Measurements from ENCODE around the gene GALNTL6.

The GALNTL6 gene

DNA sequence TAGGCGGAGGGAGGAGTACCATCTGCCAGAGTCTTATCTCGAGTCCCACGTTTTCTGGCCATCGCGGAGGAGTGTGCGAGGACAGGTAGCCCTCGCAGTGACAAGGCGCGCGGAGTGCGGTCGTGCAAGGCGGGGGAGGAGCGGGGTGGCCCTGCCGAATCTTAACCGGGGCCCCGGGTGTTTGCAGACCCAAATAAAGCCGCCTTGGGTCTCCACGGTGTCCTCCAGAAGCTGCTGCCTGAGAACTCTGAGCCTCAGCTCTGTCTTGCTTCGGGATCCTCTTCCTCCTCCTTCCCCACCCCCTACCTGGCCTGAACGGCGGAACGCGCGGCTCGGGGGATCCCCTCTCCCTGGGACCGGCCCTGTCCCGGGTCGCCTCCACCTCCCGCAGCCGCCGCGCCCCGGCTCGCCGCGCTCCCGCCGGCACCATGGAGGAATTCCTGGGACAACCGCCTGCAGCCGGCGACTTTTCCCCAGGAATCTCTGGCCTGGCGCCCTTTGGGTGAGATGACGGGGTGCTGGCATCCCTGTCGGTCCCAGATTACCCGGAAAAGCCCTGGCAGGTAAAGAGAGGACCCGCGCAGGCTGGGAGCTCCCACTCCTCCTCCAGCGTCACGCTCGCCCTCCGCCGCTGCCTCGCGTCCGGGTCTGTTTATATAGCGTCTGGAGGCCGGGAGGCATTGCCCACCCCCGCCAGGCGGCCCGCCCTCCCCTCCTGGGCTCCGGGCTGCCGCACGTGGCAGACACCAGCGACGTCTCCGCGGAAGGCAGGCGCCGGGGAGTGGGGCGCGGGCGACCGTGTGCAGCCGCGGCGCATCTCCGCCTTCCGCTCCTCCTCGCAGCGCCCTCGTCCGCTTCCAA, at the start of gene GALNTL6:
Gene GALNTL6, plus strand, starts transcription at position 740 of the 861 bp plus-strand sequence.
- DNase-seq (ENCODE audit: low read depth in 3 of 3, low spot score in 1 of 3), result no peak

DNA sequence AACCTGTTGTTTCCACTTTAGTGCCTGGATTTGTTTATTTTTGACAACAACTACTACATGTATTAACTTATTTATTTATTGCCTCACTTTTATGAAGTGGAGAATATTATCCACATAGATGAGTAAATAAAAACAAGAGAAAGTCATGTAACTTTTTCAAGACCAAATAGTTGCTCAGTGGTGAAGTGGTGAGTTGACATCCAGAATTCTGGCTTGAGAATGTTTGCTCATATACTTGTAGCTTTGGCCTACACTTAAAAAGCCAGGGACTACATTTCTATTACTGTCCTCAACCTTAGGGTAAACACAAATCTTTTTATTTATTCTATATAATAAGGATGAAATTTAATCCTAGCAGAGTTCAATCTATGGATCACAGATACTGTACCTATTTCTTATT, 47.7 kb upstream of the GALNTL6 start:
- DNase-seq (ENCODE audit: low read depth in 3 of 3, low spot score in 1 of 3), result no peak

- DNase-seq (ENCODE audit: low read depth in 3 of 3, low spot score in 1 of 3), result no peak
Measured at GRCh38 chr4:171774642-171775190, 38.5 kb upstream of the GALNTL6 start.

DNA sequence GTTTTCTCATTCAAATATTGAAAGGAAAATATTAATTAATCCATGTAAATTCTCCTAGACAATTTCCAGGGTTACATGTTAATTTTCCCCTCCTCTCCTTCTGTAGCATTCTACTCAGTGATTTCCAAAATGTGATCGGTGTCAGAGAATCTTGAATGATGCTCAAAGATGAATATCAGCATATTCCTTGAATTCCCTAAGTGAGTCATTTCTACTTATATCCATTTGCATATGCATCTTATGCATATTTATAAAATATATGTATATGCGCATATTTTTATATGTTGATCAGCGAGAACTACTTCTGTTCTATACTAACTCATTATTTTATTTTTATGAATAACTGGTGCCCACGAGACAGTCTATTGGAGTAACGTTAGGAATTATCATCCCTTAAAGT, 33.9 kb upstream of the GALNTL6 start:
- DNase-seq (ENCODE audit: low read depth in 3 of 3, low spot score in 1 of 3), result no peak

DNA sequence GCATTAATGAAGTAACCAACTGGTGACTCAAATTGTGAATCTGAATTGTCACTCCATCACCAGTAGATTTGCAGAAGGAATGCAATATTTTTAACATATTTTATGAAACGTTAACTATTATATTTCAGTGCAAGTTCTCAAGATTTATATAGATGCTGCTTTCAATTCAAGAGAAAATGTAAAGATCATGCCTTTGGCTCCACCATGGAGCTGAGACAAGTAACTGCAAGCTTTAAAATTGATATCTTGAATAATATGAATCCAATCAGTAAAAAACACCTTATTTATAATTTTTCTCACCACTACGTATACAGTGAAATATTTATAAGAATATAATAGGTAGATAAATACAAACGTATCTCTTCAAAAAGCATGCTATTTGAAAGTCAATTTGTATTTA, 27.8 kb upstream of the GALNTL6 start:
- no peak for DNase-seq (ENCODE audit: low read depth in 3 of 3, low spot score in 1 of 3)

GRCh38 chr4:171793723-171794122, 19.5 kb upstream of the GALNTL6 start:
- no peak for DNase-seq (ENCODE audit: low read depth in 3 of 3, low spot score in 1 of 3)

DNA sequence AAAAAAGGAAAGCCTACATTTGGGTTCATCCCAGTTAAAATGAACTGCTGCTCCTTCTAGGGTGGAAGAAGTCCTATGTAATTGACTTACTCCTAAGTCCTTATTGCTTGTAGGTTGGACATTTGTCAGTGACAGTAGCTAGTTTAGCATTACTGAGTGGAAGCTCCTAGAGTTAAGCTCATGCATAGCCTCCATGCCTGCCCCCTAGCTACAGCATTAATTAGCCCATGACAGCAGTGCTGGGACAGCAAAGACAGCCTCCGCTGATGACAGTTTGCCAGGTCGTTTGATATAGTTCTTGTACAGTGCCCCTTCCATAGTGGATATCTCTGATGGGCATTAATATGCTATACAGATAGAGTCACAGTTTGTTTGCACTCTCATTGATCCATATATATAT, 18.7 kb upstream of the GALNTL6 start:
- DNase-seq (ENCODE audit: low read depth in 3 of 3, low spot score in 1 of 3), result no peak

- DNase-seq (ENCODE audit: low read depth in 3 of 3, low spot score in 1 of 3), result no peak
Measured at GRCh38 chr4:171809854-171810253, 3.4 kb upstream of the GALNTL6 start.

GRCh38 chr4:171812333-171812664, 905 bp upstream of the GALNTL6 start:
- no peak for DNase-seq (ENCODE audit: low read depth in 3 of 3, low spot score in 1 of 3)

GRCh38 chr4:171813526-171814250, 484 bp downstream of the GALNTL6 start:
- no peak for DNase-seq (ENCODE audit: low read depth in 3 of 3, low spot score in 1 of 3)

DNA sequence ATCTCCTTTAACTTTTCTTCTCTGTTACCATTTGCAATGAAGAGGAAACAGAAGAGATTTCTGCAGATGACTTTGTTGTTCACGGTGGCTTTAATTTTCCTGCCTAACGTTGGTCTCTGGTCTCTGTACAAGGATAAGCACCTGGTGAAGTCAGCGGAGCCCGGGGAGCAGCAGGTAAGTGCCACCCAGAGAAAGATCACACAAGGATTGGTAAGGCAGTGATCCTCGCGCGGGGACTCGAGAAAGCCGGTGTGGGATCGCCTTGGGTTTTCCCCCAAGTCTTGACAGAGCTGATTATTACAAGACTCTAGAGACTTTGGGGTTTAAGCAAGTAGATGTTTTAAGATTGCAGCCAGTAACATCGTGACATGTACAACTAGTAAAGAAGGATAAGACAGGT, 1.3 kb downstream of the GALNTL6 start:
- no peak for DNase-seq (ENCODE audit: low read depth in 3 of 3, low spot score in 1 of 3)

- DNase-seq (ENCODE audit: low read depth in 3 of 3, low spot score in 1 of 3), result no peak
Measured at GRCh38 chr4:171817026-171817425, 3.8 kb downstream of the GALNTL6 start.

- no peak for DNase-seq (ENCODE audit: low read depth in 3 of 3, low spot score in 1 of 3)
Measured at GRCh38 chr4:171834640-171835039, 21.4 kb downstream of the GALNTL6 start.

- no peak for DNase-seq (ENCODE audit: low read depth in 3 of 3, low spot score in 1 of 3)
Measured at GRCh38 chr4:171843456-171843855, 30.3 kb downstream of the GALNTL6 start.

DNA sequence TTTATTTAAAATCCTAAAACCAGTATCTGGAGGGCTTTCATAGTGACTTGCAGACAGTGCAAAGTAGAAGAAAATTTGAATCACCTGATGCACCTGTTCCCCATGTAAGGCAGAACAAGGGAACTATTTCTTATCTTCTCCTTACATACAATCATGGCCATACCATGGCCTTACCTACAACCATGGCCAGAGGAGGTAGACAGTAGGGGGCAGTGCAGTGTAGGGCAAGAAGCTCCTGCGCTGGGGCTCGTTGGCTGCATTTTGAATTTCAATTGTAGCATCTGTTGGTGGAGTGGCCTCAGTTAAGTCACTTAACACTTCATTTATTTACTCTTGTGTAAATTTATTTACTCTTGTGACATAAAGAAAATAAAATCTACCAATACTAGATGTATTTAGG, 33.0 kb downstream of the GALNTL6 start:
- no peak for DNase-seq (ENCODE audit: low read depth in 3 of 3, low spot score in 1 of 3)

DNA sequence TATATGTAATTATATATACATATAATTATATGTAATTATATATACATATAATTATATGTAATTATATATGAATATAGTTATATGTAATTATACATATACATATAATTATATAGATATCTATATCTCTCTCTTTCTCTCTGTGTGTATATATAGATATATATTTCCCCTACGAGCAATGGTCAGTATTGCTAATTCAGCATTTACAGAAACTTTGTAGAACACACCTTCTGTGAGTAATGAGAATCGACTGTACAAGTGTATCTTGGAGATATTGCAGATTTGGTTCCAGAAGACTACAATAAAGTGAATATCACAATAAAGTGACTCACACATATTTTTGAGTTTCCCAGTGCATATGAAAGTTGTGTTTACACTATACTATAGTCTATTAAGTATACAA, 33.7 kb downstream of the GALNTL6 start:
- no peak for DNase-seq (ENCODE audit: low read depth in 3 of 3, low spot score in 1 of 3)

DNA sequence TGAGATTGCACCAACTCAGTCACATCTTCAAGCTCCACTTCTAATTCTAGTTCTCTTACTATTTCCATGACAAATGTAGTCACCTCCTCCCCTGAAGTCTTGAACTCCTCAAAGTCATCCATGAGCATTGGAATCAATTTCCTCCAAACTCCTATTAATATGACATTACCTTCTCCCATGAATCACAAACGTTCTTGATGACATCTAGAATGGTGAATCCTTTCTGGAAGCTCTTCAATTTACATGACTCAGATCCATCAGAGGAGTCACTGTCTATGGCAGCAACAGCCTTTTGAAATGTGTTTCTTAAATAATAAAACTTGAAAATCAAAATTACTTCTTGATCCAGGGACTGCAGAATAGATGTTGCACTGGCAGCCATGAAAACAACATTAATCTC, 34.5 kb downstream of the GALNTL6 start:
- DNase-seq (ENCODE audit: low read depth in 3 of 3, low spot score in 1 of 3), result no peak

DNA sequence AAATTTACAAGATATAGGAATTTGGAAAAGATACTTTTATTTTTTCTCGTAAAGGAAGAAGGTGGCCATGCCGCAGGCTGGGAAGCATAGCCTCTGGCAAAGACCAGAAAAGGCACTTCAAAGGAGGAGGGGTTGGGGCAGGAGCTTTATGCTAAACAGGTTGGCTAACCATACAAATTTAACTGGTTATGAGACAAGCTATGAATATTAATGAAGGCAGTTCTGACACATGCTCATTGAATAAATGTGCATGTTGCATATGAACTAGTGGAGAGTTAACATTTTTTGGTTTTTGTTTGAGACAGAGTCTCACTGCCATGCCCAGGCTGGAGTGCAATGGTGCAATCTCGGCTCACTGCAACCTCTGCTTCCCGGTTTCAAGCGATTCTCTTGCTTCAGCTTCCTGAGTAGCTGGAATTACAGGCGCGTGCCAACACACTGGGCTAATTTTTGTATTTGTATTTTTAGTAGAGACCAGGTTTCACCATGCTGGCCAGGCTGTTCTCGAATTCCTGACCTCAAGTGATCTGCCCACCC, 36.5 kb downstream of the GALNTL6 start:
- no peak for DNase-seq (ENCODE audit: low read depth in 3 of 3, low spot score in 1 of 3)

DNA sequence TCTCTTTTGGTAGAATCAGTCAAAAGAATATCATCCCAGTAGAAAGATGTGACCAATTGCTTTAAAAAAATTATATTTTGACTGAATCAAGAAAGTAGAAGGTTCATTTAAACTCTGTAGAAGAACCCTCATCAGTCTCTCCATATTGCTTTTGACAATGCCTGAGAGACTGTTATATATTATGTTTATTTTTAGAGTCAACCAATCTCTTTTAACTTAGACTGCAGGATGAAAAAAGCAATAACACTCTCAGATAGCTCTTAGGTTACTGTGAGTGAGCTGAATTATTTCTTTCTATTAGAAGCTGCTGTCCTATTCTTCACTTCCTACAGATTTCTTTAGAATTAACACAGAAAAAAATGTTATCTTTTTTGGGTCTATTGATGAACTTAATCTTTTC, 38.1 kb downstream of the GALNTL6 start:
- DNase-seq (ENCODE audit: low read depth in 3 of 3, low spot score in 1 of 3), result no peak

DNA sequence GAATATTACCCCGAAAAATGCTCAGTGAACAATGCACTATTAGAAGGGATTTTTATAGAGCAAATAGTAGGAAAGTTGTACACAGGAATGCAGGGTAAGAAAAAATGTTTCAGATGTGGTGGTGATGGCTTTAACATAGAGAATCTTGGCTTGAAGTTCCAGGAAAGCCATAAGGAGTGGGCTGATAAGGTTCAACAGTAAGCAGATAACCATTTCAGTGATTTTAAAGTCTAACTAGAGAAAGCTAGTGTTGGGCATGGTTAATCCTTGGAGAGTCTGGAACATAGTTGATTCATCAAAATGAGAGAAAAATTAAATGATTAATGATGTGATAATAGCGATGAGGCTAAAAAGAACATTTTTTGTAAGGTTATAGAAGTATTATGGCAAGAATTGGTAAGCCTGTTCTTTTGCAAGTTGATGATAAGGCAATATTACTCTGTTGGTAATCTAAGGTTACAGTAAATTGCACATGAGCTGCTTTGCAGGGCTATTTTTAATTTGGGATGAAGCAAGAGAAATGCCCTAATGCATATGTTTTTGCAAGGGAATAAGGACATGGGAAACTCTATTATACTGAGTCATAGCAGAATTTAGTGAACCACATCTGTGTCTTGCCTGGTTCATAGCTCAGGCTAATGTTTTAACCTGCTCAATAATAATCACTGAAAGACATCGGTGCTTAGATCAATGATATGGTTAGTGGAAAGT, 44.3 kb downstream of the GALNTL6 start:
- no peak for DNase-seq (ENCODE audit: low read depth in 3 of 3, low spot score in 1 of 3)

- no peak for DNase-seq (ENCODE audit: low read depth in 3 of 3, low spot score in 1 of 3)
Measured at GRCh38 chr4:171875291-171875690, 62.1 kb downstream of the GALNTL6 start.

All from stimulated activated CD4-positive, alpha-beta T cell treated with anti-CD3 and anti-CD28 coated beads, TNF-alpha, amount 100 ng/mL, for 1 hour (primary cell).